ENCODE data around the gene PSG7. TPM values are rescaled to one million over a fixed set of nuclear protein-coding genes. Genes with fewer than 3 reads are reported as not detected.
"Not testable (repeated sequence)": the region's sequence is repeated elsewhere in the genome, so short reads cannot be mapped to it uniquely, and the experiment has no call there.

The PSG7 gene
- total and polyA plus RNA-seq, 2 donors = 0.07 TPM; not detected in 1

GRCh38 chr19:42879613-42880012 lies 57.4 kb downstream of the PSG7 start, which contains the start of gene PSG1:
Gene PSG1, minus strand, starts transcription at chr19:42879713. Its CDS starts 132 bp downstream, at chr19:42879581.
- Histone ChIP-seq H3K4me1 (ENCODE audit: control insufficient read depth in 2 of 2, insufficient read depth in 2 of 2, low read length in 2 of 2) (no peaks in the 10 kb centered on the region), H3K4me3 (ENCODE audit: low read length in 2 of 2) (no peak within 1 kb of the TSS), H3K27ac (ENCODE audit: low read depth in 1 of 2, low read length in 1 of 2) (no peak within 1 kb of the TSS), H3K9me3 (ENCODE audit: control insufficient read depth in 2 of 2, insufficient read depth in 1 of 2, low read length in 1 of 2) (no peaks in the 10 kb centered on the region), H3K36me3 (ENCODE audit: control insufficient read depth in 2 of 2, insufficient read depth in 2 of 2, low read length in 1 of 2) (no peaks in the 10 kb centered on the region), H3K27me3 (ENCODE audit: control insufficient read depth in 2 of 2, insufficient read depth in 1 of 2, low read length in 1 of 2) (no peaks in the 10 kb centered on the region)
- 72% methylated on average over 2 of the region's 2 CpGs for WGBS
- no peak for DNase-seq (ENCODE audit: low read depth in 6 of 9, low spot score in 9 of 9)

- DNase-seq (ENCODE audit: low read depth in 6 of 9, low spot score in 9 of 9); H3K9me3 ChIP-seq (ENCODE audit: control insufficient read depth in 2 of 2, insufficient read depth in 1 of 2, low read length in 1 of 2); H3K36me3 ChIP-seq (ENCODE audit: control insufficient read depth in 2 of 2, insufficient read depth in 2 of 2, low read length in 1 of 2); H3K4me1 ChIP-seq (ENCODE audit: control insufficient read depth in 2 of 2, insufficient read depth in 2 of 2, low read length in 2 of 2); H3K27ac ChIP-seq (ENCODE audit: low read depth in 1 of 2, low read length in 1 of 2); H3K27me3 ChIP-seq (ENCODE audit: control insufficient read depth in 2 of 2, insufficient read depth in 1 of 2, low read length in 1 of 2); H3K4me3 ChIP-seq (ENCODE audit: low read length in 2 of 2): not testable (repeated sequence)
Measured at GRCh38 chr19:42876596-42876995, 60.4 kb downstream of the PSG7 start.

- DNase-seq (ENCODE audit: low read depth in 6 of 9, low spot score in 9 of 9); H3K27me3 ChIP-seq (ENCODE audit: control insufficient read depth in 2 of 2, insufficient read depth in 1 of 2, low read length in 1 of 2); H3K4me3 ChIP-seq (ENCODE audit: low read length in 2 of 2); H3K9me3 ChIP-seq (ENCODE audit: control insufficient read depth in 2 of 2, insufficient read depth in 1 of 2, low read length in 1 of 2); H3K36me3 ChIP-seq (ENCODE audit: control insufficient read depth in 2 of 2, insufficient read depth in 2 of 2, low read length in 1 of 2); H3K27ac ChIP-seq (ENCODE audit: low read depth in 1 of 2, low read length in 1 of 2); H3K4me1 ChIP-seq (ENCODE audit: control insufficient read depth in 2 of 2, insufficient read depth in 2 of 2, low read length in 2 of 2): not testable (repeated sequence)
- 60% methylated on average over 1 of the region's 1 CpG for whole genome bisulfite sequencing
Measured at GRCh38 chr19:42875881-42876280, 61.1 kb downstream of the PSG7 start.

GRCh38 chr19:42874901-42875813 lies 61.9 kb downstream of the PSG7 start:
- WGBS = 88% methylated on average over 4 of the region's 4 CpGs
- not testable (repeated sequence) for DNase-seq (ENCODE audit: low read depth in 6 of 9, low spot score in 9 of 9); H3K9me3 ChIP-seq (ENCODE audit: control insufficient read depth in 2 of 2, insufficient read depth in 1 of 2, low read length in 1 of 2); H3K27me3 ChIP-seq (ENCODE audit: control insufficient read depth in 2 of 2, insufficient read depth in 1 of 2, low read length in 1 of 2); H3K4me1 ChIP-seq (ENCODE audit: control insufficient read depth in 2 of 2, insufficient read depth in 2 of 2, low read length in 2 of 2); H3K36me3 ChIP-seq (ENCODE audit: control insufficient read depth in 2 of 2, insufficient read depth in 2 of 2, low read length in 1 of 2); H3K4me3 ChIP-seq (ENCODE audit: low read length in 2 of 2); H3K27ac ChIP-seq (ENCODE audit: low read depth in 1 of 2, low read length in 1 of 2)

GRCh38 chr19:42874136-42874535 lies 62.9 kb downstream of the PSG7 start:
- not testable (repeated sequence) for DNase-seq (ENCODE audit: low read depth in 6 of 9, low spot score in 9 of 9); H3K36me3 ChIP-seq (ENCODE audit: control insufficient read depth in 2 of 2, insufficient read depth in 2 of 2, low read length in 1 of 2); H3K4me1 ChIP-seq (ENCODE audit: control insufficient read depth in 2 of 2, insufficient read depth in 2 of 2, low read length in 2 of 2); H3K9me3 ChIP-seq (ENCODE audit: control insufficient read depth in 2 of 2, insufficient read depth in 1 of 2, low read length in 1 of 2); H3K4me3 ChIP-seq (ENCODE audit: low read length in 2 of 2); H3K27ac ChIP-seq (ENCODE audit: low read depth in 1 of 2, low read length in 1 of 2); H3K27me3 ChIP-seq (ENCODE audit: control insufficient read depth in 2 of 2, insufficient read depth in 1 of 2, low read length in 1 of 2)
- 97% methylated on average over 3 of the region's 3 CpGs for whole genome bisulfite sequencing

Other genes with a start within 250 kb of the PSG7 start
- 0.05 TPM for gene PSG3, start 196.7 kb downstream of the PSG7 start, total RNA-seq
- gene PSG3, start 196.7 kb downstream of the PSG7 start, polyA plus RNA-seq = 0.05 TPM
- not detected for gene PSG8, start 171.5 kb downstream of the PSG7 start, total RNA-seq
- gene PSG8, start 171.5 kb downstream of the PSG7 start, polyA plus RNA-seq = 0.02 TPM
- gene PSG1, start 57.5 kb downstream of the PSG7 start, total RNA-seq = 0.05 TPM
- 0.09 TPM for gene PSG1, start 57.5 kb downstream of the PSG7 start, polyA plus RNA-seq
- gene PSG6, start 19.3 kb downstream of the PSG7 start, total RNA-seq = not detected
- gene PSG6, start 19.3 kb downstream of the PSG7 start, polyA plus RNA-seq = 0.11 TPM
- gene PSG11, start 89.3 kb upstream of the PSG7 start, total RNA-seq = 0.05 TPM
- 0.07 TPM for gene PSG11, start 89.3 kb upstream of the PSG7 start, polyA plus RNA-seq
- gene PSG2, start 145.5 kb upstream of the PSG7 start, total RNA-seq = 0.05 TPM
- gene PSG2, start 145.5 kb upstream of the PSG7 start, polyA plus RNA-seq = 0.05 TPM
- gene PSG5, start 249.3 kb upstream of the PSG7 start, total RNA-seq = not detected
- 0.05 TPM for gene PSG5, start 249.3 kb upstream of the PSG7 start, polyA plus RNA-seq

Measured in thymus (tissue), 11 donors.